ENCODE measurements around the gene ALK. TPM values are rescaled to one million over a fixed set of nuclear protein-coding genes. Genes with fewer than 3 reads are reported as not detected.

The ALK gene
- polyA plus RNA-seq, 1 of the 3 experiments (the other 2 are of a cell fraction), result 0.30 TPM

GRCh38 chr2:29962922-29963321, 41.5 kb upstream of the ALK start:
- no peaks in the 10 kb centered on the region for H3F3A ChIP-seq (replicated peaks; ENCODE audit: insufficient read depth)
- WGBS (ENCODE audit: low lambda C conversion rate), result 10% methylated on average over 4 of the region's 4 CpGs
- no peak overlapping the region for H3K27ac ChIP-seq (ENCODE audit: low read depth in 2 of 2, low read length in 1 of 2)
- H3K9me2 ChIP-seq, result no peaks in the 10 kb centered on the region
- no peak overlapping the region for H3K4me2 ChIP-seq
- no peaks in the 10 kb centered on the region for H4K20me1 ChIP-seq (ENCODE audit: insufficient read depth)
- no peaks in the 10 kb centered on the region for H3K9me3 ChIP-seq
- H3K4me1 ChIP-seq (ENCODE audit: control insufficient read depth in 1 of 2, insufficient read depth in 2 of 2, low read depth in 1 of 2, low read length in 1 of 2), result no peaks in the 10 kb centered on the region
- H3K79me2 ChIP-seq (ENCODE audit: insufficient read depth), result no peaks in the 10 kb centered on the region
- no peaks in the 10 kb centered on the region for H3K36me3 ChIP-seq (replicated peaks in 1 of 2; ENCODE audit: control insufficient read depth in 1 of 2, insufficient read depth in 2 of 2, low read length in 1 of 2)
- H3K27me3 ChIP-seq (ENCODE audit: insufficient read depth), result no peaks in the 10 kb centered on the region
- no peak for TF ChIP-seq RAD21 (IDR thresholded peaks at IDR 0.05; ENCODE audit: low read length)
- no peak for TF ChIP-seq GATA2 (CRISPR knock-in tag; IDR thresholded peaks at IDR 0.05)
- TF ChIP-seq FOXJ3 (CRISPR knock-in tag; IDR thresholded peaks at IDR 0.05), result no peak
- no peak for TF ChIP-seq REST (IDR thresholded peaks at IDR 0.05; ENCODE audit: low read depth, low read length)
- TF ChIP-seq RCOR1 (IDR thresholded peaks at IDR 0.05; ENCODE audit: low read length), result no peak
- no peak for TF ChIP-seq EP300 (IDR thresholded peaks at IDR 0.05; ENCODE audit: borderline replicate concordance in 1 of 2, low read depth in 1 of 2, low read length in 1 of 2)
- no peak for TF ChIP-seq TEAD4 (IDR thresholded peaks at IDR 0.05; ENCODE audit: borderline replicate concordance, insufficient read depth)
- no peak for TF ChIP-seq TCF12 (IDR thresholded peaks at IDR 0.05)
- no peak for TF ChIP-seq EZH2phosphoT487 (IDR thresholded peaks at IDR 0.05; ENCODE audit: borderline replicate concordance, low read depth)
- no peak for TF ChIP-seq CTCF (IDR thresholded peaks at IDR 0.05)
- no peak for TF ChIP-seq MEF2A (IDR thresholded peaks at IDR 0.05; ENCODE audit: borderline replicate concordance, low read depth)
- no peak for TF ChIP-seq RFX5 (IDR thresholded peaks at IDR 0.05; ENCODE audit: low read length)
- TF ChIP-seq TAF1 (IDR thresholded peaks at IDR 0.05; ENCODE audit: borderline replicate concordance, low read depth, low read length), result no peak
- TF ChIP-seq POLR2AphosphoS5 (IDR thresholded peaks at IDR 0.05; ENCODE audit: low read depth, low read length), result no peak
- ChIA-PET POLR2A (no interaction called here), CTCF (interaction anchor here (0.6 to 5.7 kb wide), 3 partner anchors 23 to 109 kb away, joined by 3 to 29 read pairs (median 4); no protein-coding TSS in a partner anchor)
- no peak overlapping the region for H3K9ac ChIP-seq
- no peak overlapping the region for H3K4me3 ChIP-seq (ENCODE audit: low read depth in 2 of 2, low read length in 1 of 2)
- H2AFZ ChIP-seq (ENCODE audit: low read depth), result no peak overlapping the region
- no peak for DNase-seq
